ENCODE measurements around the gene NTN3.

Gene NTN3

GRCh38 chr16:2515180-2515851, 44.2 kb downstream of the NTN3 start:
- DNase-seq = no peak

DNA sequence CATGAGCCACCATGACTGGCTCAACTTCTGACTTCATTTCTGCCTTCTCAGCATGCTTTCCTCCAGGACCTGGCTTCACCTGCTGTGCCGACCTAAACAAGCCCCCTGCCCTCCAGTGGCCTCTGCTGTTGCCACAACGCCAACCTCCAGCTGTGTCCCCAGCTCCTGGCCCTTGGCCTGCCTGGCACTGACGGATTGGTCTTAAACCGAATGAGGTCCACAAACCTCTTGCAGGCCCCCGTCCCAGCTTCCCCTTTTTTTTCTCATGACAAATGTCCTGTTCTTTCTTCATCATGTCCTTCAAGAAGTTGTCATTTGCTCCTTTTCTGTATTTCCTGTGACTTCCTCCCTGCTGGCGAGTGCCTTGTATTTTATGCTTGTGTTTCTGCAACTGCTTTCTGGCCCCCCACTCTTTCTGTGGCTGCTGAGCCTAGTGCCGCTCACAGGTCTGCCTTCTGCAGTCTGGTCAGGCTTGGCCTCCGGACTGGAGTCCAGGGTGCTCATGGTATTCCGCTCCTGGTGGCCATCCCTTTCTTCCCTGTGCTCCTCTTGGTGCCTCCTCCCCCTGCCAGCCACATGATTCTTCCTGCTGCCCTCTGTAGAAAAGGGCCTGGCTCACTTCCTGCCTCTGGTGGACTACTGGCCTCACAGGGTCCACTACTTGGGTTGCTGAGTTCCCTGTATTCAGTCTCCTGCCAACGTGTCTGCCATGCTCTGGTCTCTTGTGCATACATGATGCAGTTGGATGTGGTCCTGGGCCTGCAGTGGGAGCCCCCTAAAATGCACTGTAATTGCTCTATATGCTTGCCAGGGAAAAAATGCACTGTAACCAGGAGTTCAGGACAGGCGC, 45.5 kb downstream of the NTN3 start:
- no peak for DNase-seq

- no peak for DNase-seq
Measured at GRCh38 chr16:2517954-2518605, 47.0 kb downstream of the NTN3 start.

DNA sequence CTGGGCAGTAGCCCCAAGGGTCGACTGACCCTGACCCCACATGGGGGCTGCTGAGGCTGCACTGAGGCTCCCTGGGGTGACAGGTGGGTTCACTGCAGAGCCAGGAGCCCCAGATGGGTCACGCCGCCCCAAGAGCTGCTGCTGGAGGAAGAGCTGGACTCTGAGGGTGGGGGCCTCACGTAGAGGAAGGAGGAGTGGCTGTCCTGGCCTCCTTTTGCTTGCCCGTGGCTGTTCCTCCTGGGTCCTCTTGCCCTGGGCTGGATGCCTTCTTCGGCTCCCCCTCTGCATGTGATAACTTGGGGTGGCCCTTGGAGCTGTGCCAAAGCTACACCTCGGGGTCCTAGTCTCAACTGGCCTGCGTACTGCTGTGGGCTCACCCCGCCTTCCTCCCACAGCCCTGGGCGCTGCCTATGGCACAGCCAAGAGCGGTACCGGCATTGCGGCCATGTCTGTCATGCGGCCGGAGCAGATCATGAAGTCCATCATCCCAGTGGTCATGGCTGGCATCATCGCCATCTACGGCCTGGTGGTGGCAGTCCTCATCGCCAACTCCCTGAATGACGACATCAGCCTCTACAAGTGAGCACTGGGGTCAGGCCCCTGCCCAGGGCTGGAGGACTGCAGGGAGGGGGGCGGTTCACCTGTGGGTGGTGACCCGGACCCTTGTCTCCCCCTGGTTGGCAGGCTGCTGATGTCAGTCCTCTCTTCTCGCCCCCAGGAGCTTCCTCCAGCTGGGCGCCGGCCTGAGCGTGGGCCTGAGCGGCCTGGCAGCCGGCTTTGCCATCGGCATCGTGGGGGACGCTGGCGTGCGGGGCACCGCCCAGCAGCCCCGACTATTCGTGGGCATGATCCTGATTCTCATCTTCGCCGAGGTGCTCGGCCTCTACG, 48.0 kb downstream of the NTN3 start:
- DNase-seq = no peak

DNA sequence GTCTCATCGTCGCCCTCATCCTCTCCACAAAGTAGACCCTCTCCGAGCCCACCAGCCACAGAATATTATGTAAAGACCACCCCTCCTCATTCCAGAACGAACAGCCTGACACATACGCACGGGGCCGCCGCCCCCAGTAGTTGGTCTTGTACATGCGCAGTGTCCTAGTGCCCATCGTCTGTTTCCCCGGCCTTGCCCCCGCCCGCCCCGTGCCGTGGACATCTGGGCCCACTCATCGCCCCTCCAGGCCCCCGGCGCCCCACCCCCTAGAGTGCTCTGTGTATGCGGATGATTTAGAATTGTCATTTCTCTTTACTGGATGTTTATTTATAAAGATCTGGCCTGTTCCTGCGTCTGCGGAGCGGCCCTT, 48.6 kb downstream of the NTN3 start:
- no peak for DNase-seq

- peak; percentile 88 to 89 for DNase-seq
Measured at GRCh38 chr16:2520097-2520783, 49.1 kb downstream of the NTN3 start, which contains the start of gene AMDHD2. Gene AMDHD2 (plus strand): TSS chr16:2520371. CDS start chr16:2520459, 88 bp downstream.

DNA sequence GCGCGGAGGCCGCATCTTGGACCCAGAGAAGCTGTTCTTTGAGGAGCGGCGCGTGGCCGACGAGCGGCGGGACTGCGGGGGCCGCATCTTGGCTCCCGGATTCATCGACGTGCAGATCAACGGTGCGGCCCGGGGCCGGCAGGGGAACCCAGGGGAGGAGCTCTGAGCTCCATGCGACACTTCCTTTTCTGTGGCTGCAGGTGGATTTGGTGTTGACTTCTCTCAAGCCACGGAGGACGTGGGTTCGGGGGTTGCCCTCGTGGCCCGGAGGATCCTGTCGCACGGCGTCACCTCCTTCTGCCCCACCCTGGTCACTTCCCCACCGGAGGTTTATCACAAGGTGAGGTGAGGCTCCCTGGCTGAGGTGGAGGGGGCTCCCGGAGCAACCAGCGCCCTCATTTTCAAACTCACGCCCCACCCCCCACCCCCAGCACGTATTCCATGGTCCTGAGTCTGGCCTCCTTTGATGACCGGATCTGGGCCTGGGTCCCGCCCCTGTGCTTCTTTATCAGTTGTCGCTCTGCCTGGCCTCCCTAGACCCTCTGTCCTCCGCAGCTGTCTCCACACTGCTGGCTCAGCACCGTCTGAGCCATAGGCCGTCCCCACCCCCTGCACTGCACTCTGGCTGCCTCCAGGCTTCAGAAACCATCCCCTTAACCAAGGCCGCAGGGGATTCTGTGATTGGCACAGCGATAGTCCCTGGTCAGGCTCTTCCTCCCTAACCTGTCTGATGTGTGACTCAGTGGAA, 49.9 kb downstream of the NTN3 start:
- peak; percentile 22 to 43 for DNase-seq
